Measurements from ENCODE around the gene KIDINS220.
A peak's percentile ranks its signal among the peaks of the same experiment; 100 is the strongest.

KIDINS220 gene

DNA sequence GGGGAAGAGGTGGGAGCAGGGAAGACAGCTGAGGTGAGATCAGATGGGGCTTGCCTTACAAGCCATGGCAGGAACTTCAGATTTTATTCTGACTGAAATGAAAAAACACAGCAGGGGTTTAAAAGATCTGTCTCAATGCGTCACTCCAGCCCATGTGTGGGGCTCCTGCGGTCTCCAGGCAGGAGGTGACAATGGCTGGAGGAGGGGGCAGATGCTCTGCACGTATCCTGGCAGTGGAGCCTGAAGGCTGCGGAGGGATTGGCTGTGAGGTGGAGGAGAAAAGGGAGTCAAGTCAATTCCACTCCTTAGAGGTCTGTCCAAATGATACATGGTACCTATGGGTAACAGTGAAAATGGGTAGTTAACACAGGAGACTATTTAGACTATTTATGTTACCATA, 40.5 kb upstream of the KIDINS220 start:
- H3K4me3 ChIP-seq (ENCODE audit: low read depth, low read length), result no peak overlapping the region
- TF ChIP-seq CTCF (IDR thresholded peaks at IDR 0.05; ENCODE audit: low read depth, low read length, missing control alignments), result no peak
- no peak for DNase-seq (ENCODE audit: low read depth)

- DNase-seq (ENCODE audit: low read depth), result no peak
- H3K4me3 ChIP-seq (ENCODE audit: low read depth, low read length), result no peak overlapping the region
- TF ChIP-seq CTCF (IDR thresholded peaks at IDR 0.05; ENCODE audit: low read depth, low read length, missing control alignments), result no peak
Observed at GRCh38 chr2:8877332-8877731, 39.9 kb upstream of the KIDINS220 start.

GRCh38 chr2:8876628-8877027, 39.2 kb upstream of the KIDINS220 start:
- no peak overlapping the region for H3K4me3 ChIP-seq (ENCODE audit: low read depth, low read length)
- DNase-seq (ENCODE audit: low read depth), result no peak
- TF ChIP-seq CTCF (IDR thresholded peaks at IDR 0.05; ENCODE audit: low read depth, low read length, missing control alignments), result no peak

DNA sequence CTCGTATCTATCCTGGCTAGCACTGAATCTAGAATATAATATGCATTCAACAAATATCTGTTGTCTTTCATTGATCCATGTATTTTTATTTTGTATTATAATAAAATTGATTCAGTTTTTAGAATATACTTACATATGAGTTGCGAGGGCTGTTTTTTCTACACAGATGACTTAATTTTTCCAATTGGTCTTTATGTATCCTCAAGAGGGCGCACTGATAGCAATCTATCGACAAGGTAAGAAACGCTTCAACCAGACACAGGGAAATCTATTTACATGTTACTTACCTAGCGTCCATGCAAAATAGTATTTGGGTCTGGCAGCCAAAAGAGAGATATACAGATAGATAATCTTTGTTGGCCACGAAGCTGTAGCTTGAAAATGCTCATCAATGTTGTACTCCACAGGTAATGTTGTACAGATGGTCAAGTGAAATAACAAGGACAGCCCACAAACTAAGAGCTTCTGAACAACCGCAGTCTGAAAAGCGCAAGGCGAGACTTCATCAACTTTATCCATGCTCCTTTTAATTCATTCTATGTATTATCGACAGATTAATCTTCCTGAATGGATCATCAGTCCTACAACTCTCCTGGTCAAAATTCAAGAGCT, 35.5 kb upstream of the KIDINS220 start:
- peak; percentile 25 for DNase-seq (ENCODE audit: low read depth)
- peak; percentile 54 for TF ChIP-seq CTCF (IDR thresholded peaks at IDR 0.05; ENCODE audit: low read depth, low read length, missing control alignments)
- H3K4me3 ChIP-seq (ENCODE audit: low read depth, low read length), result no peak overlapping the region

DNA sequence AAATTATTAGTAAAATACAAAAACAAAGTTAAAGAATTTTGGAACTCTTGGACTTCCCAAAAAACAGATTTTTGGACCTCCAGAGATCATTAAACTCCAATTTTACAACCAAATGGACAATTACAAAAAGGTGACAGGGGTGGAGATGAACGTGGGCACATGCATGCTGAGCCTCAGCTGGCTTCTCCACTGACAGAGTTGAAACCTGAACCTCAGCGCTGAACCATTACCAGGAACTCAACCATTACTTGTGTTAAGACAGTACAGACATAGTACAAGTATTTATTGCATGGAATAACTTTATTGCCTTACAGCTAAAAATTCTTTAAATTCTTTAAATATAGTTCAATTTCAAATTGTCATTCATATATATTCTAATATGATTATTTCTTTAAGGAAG, 33.0 kb upstream of the KIDINS220 start:
- DNase-seq (ENCODE audit: low read depth), result no peak
- H3K4me3 ChIP-seq (ENCODE audit: low read depth, low read length), result no peak overlapping the region
- TF ChIP-seq CTCF (IDR thresholded peaks at IDR 0.05; ENCODE audit: low read depth, low read length, missing control alignments), result no peak

GRCh38 chr2:8867363-8867762, 29.9 kb upstream of the KIDINS220 start:
- H3K4me3 ChIP-seq (ENCODE audit: low read depth, low read length), result no peak overlapping the region
- no peak for DNase-seq (ENCODE audit: low read depth)
- TF ChIP-seq CTCF (IDR thresholded peaks at IDR 0.05; ENCODE audit: low read depth, low read length, missing control alignments), result no peak

DNA sequence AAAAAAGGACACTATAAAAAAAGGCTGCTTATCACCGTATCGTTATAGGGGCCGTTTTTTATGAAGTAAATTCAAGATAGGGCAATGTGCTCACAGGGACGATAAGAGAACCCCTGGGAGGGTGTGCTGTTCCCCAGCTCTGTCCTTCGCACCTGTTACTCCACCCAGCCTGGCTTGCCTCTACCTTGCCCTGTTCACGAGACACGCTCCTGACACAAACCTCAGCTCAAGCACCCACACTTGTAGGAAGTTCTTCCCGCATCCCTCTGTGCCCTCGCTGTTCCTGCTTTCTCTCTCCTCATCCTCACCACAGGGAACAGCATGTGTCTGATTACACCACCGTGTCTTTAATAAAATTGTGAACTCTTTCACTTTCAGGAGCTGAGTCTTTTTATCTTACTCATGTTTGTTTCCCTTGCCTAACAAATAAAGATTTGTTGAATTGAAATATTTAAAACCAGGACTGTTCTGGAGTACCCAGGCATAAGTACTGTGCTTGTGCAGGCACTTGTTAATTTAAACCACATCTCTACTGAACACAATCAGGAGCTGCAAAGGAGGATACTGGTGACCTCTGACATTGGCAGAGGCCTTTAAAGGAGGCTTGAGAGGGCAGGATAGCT, 26.0 kb upstream of the KIDINS220 start:
- no peak for DNase-seq (ENCODE audit: low read depth)
- no peak for TF ChIP-seq CTCF (IDR thresholded peaks at IDR 0.05; ENCODE audit: low read depth, low read length, missing control alignments)
- H3K4me3 ChIP-seq (ENCODE audit: low read depth, low read length), result no peak overlapping the region
